NCI-H446 treated with DMSO at 0.1 percent for 48 hours (cell line): ENCODE data around the gene PDK1.
"Not testable (repeated sequence)": the region's sequence is repeated elsewhere in the genome, so short reads cannot be mapped to it uniquely, and the experiment has no call there.

Source experiments
- DNase-seq: peaks from one replicate; lab custom pipeline; 2025; lab: John Stamatoyannopoulos, UW

Gene PDK1

DNA sequence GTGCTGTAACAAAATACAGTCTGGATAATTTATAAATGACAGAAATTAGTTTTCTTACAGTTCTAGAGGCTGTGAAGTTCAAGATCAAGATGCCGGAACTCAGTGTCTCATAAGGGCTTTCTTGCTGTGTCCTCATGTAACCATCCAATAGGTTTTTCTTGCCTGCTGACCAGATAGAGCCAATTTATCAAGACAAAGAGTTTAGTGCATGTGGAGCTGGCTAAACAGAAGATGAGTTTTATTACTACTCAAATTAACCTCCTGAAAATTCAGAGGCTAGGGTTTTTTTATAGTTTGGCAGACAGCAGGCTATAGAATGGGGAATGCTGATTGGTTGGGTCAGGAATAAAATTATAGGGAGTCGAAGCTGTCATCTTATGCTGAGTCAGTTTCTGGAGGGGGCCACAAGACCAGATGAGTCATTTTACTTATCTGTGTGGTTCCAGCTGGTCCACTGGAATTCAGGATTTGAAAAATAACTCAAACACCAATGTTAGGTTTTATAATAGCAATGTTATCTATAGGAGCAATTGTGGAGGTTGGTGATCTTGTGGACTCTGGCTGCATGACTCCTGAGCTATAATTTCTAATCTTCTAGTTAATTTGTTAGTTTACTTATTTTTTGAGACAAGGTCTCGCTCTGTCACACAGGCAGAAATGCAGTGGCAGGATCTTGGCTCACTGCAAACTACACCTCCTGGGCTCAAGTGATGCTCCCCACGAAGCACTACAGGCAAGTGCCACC, 3.2 kb upstream of the PDK1 start:
- DNase-seq = no peak

DNA sequence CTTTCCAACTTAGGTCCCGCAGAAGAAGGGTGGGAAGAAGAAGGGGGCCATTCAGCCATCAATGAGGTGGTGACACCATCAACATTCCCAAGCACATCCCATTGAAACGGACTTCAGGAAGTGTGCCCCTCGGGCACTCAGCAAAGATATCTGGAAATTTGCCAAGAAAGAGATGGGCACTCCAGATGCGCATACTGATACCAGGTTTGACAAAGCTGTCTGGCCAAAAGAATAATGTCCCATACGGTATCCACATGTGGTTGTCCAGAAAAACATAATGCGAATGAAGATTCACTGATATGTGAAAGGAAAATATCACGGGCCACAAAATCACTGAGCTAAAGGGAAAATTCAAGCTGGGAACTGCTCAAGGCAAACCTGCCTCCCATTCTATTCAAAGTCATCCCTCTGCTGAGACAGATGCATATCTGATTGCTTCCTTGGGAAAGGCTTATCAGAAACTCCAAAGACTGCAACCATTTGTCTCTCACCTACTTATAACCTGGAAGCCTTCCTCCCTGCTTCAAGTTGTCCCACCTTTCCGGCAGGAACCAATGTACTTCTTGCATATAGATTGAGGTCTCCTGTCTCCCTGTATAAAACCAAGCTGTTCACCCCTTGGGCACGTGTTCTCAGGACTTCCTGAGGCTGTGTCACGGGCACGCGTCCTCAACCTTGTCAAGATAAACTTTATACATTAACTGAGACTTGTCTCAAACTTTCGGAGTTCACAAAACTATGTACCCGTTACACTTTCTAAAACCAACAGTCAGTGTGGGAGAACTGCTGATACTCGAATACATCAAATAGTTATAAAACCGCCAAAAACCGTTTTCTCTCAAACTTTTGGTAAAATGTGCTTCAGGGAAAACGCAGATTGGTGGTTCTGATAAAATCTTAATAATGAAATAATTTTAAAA, 1.3 kb upstream of the PDK1 start:
- no peak for DNase-seq

DNA sequence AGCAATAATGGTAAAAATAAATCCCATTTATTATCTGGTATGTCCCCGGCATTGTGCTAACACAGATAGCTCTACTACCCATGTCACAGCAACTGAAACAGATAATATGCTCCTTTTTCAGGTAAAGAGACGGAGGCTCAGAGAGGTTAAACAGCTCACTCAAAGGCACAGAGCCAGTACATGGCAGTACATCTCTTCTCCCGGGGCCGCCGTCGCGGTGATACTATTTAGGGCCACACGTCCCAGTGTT, 693 bp upstream of the PDK1 start:
- no peak for DNase-seq

DNA sequence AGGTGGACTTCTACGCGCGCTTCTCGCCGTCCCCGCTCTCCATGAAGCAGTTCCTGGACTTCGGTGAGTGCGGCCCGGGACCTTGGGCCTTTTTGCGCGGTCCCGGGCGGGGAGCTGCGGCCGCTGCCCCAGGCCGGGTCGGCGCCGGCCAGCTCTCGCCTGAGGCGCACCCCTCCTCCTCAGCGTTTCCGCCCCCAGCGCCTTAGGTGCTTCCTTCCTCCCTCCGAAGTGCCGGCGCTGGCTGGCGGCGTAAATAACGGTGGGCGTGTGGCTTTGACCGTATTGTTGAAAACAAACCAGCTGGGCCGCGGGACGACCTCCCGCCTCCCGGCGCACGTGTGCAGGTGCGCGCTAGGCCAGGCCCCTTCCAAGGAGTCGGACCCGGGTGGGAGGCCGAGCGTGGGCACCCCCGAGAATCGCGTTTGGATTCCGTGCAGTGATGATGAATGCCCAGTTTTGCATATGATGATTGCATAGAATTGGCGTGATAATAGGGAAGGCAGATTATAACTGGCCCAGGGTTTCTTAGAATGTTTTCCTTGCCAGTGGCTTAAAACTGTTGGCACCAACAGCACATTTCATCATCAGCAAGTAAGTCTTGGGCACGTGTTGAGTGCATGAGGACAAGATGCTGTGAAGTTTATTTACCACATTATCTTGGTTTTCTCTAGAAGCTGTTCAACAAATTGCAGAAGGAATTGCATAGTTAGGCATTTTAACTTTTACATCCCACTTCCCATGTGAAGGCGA, 569 bp downstream of the PDK1 start:
- DNase-seq = no peak

DNA sequence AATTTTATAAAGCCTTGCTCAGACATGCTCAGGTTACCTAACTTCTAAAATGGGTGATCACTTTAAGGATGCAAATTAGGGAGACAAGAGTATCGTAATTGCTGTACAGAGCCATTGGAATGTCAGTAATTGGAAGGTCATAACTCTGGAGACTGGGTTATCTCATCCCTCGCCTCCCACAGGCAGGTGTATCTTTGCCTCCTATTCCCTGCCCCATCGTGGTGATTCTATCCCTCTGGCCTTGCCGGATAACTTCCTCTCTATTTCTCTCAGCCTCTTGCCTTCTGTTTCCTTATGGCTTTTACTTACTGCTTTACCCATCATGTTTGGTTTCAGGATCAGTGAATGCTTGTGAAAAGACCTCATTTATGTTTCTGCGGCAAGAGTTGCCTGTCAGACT, 2.5 kb downstream of the PDK1 start:
- DNase-seq = no peak

DNA sequence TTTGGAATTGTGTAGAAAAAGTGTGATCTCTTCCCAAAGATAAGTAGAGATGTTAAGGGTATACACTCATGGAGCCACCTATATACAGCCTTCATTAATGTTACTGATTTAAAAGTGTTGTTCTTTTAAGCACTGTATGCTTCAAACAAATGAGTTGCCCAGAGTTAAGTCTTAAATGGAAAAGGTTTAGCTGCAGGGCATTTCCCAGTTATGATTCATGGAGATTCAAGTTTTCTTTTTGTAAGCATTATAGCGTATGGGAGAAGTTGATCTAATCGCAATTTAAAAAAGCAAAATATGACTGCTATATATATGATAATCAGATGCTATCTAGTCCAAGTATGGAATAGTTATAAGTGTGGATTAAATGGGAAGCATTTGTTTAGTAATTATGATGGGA, 4.8 kb downstream of the PDK1 start:
- no peak for DNase-seq

DNA sequence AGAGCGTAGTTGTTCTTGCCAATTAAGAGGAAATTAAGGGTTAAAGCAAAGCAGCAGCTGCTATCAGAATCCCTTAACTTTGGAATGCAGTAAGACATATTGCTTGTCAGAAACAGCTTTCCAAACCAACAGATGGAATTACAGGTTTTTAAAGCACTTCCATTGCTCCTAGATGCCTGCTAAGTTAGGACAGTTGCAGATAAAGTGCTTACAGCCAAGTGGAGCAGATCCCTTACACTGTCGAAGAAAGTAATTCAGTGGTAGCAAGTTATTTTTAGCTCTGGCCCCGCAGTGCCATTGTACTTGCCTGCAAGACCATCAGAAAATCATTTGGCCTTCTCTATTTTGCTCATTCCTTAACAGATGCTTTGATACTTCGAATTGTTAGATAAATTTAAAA, 5.4 kb downstream of the PDK1 start:
- DNase-seq = peak; percentile 25

DNA sequence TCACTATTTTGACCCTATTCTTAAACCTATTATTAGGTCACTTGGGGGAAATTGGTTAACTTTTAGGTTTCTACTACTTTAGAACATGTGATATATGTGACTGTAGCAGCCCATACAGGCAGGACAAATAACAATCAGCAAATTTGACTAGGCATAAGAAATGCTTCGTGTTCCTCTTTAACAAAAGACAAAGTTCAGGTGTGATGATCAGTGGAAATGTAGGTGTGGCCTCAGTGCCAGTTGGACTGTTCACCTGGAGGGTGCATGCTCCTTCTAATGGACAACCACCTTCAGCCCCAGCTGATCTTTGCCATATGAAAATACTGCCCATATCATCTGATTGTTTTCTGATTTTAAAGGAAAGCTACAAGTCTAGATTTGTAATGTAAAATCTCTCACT, 6.4 kb downstream of the PDK1 start:
- DNase-seq = no peak

DNA sequence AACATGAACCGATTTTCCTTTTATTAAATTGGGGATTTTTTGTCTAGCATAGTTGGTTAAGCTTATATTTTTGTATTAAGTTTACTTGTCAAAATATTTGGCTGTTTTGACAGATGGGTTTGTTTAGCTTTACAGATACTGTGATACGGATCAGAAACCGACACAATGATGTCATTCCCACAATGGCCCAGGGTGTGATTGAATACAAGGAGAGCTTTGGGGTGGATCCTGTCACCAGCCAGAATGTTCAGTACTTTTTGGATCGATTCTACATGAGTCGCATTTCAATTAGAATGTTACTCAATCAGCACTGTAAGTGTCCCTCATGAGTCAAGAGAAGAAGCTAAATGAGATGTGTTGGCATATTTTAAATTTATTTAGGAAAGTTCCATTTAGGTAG, 8.5 kb downstream of the PDK1 start:
- no peak for DNase-seq

DNA sequence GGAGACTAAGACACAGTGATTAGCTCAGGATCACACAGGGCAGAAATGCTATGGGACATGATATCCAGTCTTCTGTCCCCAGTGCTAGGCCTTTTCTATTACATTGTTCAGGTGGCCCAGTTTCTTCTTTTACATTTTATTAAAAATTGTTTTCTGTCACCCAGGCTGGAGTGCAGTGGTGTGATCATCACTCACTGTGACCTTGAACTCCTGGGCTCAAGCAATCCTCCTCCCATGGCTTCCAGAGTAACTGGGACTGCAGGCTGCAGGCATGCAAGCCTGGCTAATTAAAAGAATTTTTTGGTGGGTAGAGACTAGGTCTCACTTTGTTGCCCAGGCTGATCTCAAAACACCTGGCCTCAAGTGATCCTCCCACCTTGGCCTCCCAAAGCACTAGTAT, 15.4 kb downstream of the PDK1 start:
- no peak for DNase-seq

DNA sequence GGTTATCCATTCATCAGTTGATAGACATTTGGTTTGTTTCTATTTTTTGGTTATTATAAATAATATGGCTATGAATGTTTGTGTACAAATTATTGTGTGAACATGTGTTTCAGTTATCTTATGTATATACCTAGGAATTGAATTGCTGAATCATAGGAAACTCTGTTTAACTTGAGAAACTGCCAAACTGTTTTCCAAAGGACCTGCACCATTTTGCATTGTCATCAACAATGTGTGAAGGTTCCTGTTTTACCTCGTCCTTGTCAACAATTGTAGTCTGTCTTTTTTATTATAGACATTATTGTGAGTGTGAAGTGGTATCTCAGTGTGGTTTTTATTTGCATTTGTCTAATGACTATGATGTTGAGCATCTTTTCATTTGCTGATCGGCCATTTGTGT, 17.1 kb downstream of the PDK1 start:
- no peak for DNase-seq

DNA sequence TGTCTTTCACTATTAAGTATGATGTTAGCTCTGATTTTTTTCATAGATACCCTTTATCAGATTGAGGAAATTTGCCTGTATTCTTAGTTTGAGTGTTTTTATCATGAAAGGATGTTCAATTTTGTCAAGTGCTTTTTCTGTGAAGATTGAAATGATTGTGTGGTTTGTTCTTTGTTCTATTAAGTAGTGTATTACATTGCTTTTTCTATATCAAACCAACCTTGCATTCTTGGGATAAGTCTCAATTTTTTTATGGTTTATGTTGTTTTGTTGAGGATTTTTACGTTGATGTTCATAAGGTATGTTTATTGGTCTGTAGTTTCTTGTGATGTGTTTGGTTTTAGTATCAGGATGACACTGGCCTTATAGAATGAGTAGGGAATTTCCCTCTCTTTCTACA, 19.1 kb downstream of the PDK1 start:
- no peak for DNase-seq

DNA sequence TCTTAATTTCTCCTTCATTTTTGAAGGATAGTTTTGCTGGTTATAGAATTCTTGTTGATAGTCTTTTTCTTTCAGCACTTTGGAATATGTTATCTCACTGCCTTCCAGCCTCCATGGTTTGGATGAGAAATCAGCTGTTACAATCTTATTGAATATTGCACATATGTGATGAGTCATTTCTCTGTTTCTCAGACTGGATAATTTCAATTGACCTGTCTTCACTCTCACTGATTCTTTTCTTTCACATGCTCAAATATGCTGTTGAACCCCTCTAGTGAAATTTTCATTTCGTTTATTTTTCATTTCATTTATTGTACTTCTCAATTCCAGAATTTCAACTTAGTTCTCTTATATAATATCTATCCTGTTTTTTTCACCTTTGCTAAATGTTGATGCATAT, 22.2 kb downstream of the PDK1 start:
- DNase-seq = no peak

DNA sequence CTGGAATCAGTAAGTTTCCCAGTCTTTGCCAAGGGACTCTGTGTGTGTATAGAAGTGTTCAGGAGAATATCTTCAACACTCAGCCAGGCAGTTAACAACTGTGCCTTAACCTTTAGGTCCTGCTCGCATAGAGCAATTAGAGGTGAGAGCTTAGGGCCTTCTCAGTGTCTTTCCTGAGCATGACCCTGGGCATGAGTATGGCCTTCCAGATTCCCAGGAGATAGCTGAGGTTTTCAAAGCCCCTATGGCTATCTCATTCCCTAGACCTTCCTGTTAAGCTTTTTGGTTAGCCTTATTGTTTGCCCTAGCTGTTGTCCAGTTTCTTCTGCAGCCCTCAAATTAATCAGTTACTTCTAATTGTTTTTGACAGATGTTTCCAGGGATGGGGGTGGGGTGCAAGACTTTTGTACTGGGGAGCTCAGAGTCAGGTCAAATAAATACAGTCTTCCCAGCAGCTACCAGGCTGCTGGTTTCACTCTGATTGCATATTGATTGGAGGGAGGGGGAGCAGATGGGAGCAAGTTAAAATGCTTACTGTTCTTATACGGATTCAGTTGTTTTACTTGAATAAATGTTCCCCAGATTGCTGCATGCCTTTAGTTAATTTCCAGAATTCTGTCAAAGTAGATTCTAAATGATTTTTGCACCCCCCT, 23.1 kb downstream of the PDK1 start:
- no peak for DNase-seq

DNA sequence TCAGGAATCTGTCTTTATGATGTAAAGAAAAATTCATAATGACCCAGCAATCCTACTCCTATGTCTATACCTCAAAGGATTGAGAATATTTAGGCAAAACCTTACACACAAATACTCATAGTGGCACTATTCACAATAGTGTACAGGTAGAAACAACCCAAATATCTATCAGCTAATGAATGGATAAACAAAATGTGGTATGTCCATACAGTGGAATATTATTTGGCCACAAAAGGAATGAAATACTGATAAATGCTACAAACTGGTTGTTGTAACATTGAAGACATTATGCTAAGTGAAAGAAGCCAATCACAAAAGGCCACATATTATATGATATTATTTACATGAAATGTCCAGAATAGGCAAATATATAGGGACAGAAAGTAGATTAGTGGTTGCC, 24.7 kb downstream of the PDK1 start:
- no peak for DNase-seq

DNA sequence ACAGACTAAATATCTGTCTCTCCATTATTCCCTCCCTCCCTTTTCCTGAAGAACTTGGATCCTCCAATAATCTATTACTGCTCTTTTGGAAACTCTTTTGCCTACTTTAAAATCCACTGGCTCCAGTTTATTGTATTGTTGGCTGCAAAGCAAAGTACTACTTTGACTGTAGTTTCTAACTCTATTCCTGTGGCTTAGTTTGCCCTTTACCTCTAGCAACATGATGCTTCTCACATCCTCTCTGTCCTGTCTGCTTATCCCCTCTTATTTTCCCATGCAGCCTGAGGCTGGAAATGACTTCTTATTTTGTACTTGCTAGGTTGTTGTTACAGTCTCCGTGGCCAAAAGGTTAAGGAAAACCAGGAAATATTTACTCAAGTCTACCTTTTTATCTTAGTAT, 26.8 kb downstream of the PDK1 start:
- no peak for DNase-seq

DNA sequence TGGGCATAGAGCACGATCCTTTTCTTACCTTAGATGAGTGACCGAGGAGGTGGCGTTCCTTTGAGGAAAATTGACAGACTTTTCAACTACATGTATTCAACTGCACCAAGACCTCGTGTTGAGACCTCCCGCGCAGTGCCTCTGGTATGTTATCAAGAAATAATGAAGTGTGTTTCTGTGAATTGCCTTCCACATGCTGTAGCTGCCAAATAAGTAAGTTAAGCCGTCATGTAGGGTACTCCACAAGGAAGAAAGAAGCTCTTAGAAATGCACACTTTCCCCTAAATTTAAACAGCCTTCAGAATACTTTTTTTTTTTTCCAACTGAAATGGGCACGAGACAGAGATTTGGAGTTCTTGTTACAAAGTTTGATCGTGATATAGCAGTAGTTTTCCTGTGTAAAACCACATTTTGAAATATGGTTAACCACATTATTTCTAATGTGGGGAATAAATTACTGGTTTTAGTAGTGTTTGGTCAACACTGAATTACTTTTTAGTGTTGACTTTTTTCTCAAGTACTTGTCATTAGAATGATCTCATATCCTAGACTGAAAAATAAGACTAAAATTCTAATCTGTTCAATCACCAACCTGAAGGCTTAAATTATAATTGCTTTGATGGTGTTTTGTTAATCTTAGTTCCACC, 30.5 kb downstream of the PDK1 start:
- DNase-seq = no peak

DNA sequence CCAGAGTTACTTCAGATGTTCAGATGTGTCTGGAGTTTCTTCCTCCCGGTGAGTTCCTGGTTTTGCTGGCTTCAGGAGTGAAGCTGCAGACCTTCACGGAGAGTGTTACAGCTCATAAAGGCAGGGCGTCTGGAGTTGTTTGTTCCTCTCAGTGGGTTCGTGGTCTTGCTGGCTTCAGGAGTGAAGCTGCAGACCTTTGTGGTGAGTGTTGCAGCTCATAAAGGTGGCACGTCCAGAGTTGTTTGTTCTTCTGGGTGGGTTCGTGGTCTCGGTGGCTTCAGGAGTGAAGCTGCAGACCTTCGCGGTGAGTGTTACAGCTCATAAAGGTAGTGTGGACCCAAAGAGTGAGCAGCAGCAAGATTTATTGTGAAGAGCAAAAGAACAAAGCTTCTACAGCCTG, 31.3 kb downstream of the PDK1 start:
- DNase-seq = not testable (repeated sequence)

DNA sequence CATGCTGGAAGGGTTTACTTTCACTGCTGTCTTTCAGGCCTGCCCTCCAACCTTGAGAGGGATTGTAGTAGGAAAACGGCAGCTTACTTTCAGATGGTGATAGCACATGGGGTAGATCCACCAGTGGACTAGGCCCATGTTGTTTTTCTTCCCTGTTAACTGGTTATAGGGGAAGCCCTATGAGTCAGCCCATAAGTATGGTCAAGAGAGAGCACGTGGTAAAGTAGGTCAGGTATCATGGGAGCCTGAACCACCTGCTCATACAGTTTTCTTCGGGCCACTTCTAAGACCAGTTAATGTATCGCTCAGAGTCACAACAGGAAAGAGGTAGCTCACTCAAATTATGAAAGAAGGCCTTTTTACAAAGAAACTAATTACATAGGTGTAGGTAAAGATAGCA, 33.0 kb downstream of the PDK1 start:
- DNase-seq = no peak

DNA sequence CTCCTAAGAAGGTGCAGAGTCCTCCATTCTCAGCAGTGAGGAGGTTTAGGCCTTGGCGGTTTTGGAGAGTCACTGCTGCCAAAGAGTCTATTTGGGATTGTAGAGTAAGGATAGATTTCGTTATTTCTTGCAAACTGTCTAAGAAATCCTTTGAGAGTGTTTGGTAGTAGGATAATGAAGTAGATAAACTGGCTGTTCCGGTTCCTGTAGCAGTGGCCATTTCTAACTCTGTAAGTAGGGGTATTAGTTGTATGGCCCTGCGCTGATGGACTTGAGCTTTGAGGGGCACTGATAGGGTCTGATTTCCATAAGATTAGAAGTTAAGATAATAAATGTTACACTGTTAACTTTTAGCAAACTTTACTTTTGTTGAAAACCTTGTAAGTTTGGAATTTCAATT, 35.5 kb downstream of the PDK1 start:
- not testable (repeated sequence) for DNase-seq

DNA sequence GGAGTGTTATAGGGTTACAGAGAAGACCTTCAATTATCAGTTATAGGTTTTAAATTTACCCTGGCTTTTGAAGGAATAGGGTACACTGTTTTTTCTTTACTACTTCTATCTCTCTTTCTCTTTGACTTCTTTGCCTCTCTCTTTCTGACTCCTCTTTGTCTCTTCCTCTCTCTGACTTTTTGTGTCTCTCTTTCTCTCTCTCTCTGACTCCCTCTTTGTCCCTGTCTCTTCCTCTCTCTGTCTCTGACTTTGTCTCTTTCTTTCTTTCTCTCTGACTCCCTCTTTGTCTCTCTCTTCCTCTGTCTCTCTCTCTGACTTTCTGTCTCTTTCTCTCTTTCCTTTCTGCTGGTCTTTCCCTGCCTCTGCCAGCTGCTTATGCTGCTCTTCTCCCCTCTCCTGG, 36.3 kb downstream of the PDK1 start:
- not testable (repeated sequence) for DNase-seq

DNA sequence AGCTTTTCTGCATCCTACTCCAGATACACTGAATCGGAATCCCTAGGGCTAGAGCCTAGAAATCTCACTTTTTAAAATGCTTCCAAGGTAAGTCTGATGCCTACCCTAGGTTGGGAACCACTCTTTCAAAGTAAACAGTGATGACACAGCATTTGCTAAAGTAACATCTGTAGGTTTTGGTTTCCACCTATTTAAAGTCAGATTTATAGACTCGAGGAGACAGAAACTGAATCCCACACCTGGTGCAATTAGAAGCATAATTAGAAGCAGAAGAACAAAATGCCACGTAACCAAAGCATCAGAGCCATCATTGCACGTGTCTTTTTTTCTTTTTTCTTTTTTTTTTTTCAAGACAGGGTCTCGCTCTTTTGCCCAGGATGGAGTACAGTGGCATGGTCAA, 40.9 kb downstream of the PDK1 start:
- no peak for DNase-seq
